Peyer's patch (tissue), 4 donors: Measurements from ENCODE around the gene TST. TPM values are rescaled to one million over a fixed set of nuclear protein-coding genes. Genes with fewer than 3 reads are reported as not detected.

Experiments used
- DNase-seq, 3 donors: peaks; one replicate each; pipeline ENCODE4 v3.0.0-alpha.2; 2017 to 2019
- H3K27ac ChIP-seq, 4 donors: fragments of 200-600 bp; sonication (generic); one replicate each; pipeline ENCODE4 v1.5.1; 2016 to 2019
- H3K27me3 ChIP-seq, 2 donors: fragments of 200-600 bp; sonication (generic); one replicate each; pipeline ENCODE4 v1.5.1; 2019
- H3K36me3 ChIP-seq, 3 donors: fragments of 200-600 bp; sonication (generic); one replicate each; pipeline ENCODE4 v1.5.1; 2016 to 2019
- H3K4me1 ChIP-seq, 4 donors: fragments of 200-600 bp; sonication (generic); one replicate each; pipeline ENCODE4 v1.5.1; 2016 to 2019
- H3K4me3 ChIP-seq, 4 donors: fragments of 200-600 bp; sonication (generic); 1 replicate in 3 of 4; 2 replicates in 1 of 4; pipeline ENCODE4 v1.5.1; 2016 to 2019; ENCODE audit warnings: mild to moderate bottlenecking in 1 of 4
- H3K9me3 ChIP-seq, 4 donors: fragments of 200-600 bp; sonication (generic); one replicate each; pipeline ENCODE4 v1.5.1; 2016 to 2019; ENCODE audit warnings: mild to moderate bottlenecking in 1 of 4
- CTCF ChIP-seq, 6 experiments: fragments of 450-650 bp in 4 of 6; fragments of 200-600 bp in 2 of 6; sonication (generic) in 1 of 6; IDR thresholded peaks; one replicate each; pipeline ENCODE4 v1.5.1; 2017 to 2019; ENCODE audit warnings: antibody characterized with exemption in 6 of 6, mild to moderate bottlenecking in 3 of 6, moderate library complexity in 1 of 6
- POLR2A ChIP-seq, 2 donors: fragments of 450-650 bp; IDR thresholded peaks; one replicate each; pipeline ENCODE4 v1.5.1; 2017; ENCODE audit warnings: antibody characterized with exemption in 2 of 2, mild to moderate bottlenecking in 2 of 2, moderate library complexity in 2 of 2
- small RNA-seq, 2 donors: library from RNA; depleted of rRNA; stranded (forward); fragments of <200 nt; gene quantifications; one replicate each; pipeline ENCODE3, GENCODE V24; 2016
- total RNA-seq, 4 donors: library from RNA; depleted of rRNA; stranded (reverse); fragments of >200 nt; gene quantifications; one replicate each; pipeline ENCODE4 v1.1.0, GENCODE V29; 2016

TST gene
- total RNA-seq, 4 donors from 2014 or later: 93.3 to 485 (median 249) TPM

- no peak for DNase-seq
- Histone ChIP-seq H3K27ac (no peak overlapping the region), H3K4me1 (no peaks in the 10 kb centered on the region), H3K4me3 (no peak overlapping the region), H3K9me3 (no peaks in the 10 kb centered on the region), H3K36me3 (no peaks in the 10 kb centered on the region), H3K27me3 (no peaks in the 10 kb centered on the region)
- TF ChIP-seq POLR2A (IDR thresholded peaks at IDR 0.05): no peak
- no peak for TF ChIP-seq CTCF (IDR thresholded peaks at IDR 0.05)
Observed at GRCh38 chr22:36963302-36963701, 55.9 kb downstream of the TST start.

GRCh38 chr22:36961626-36962025 lies 57.6 kb downstream of the TST start:
- Histone ChIP-seq H3K9me3 (no peaks in the 10 kb centered on the region), H3K27ac (no peak overlapping the region), H3K36me3 (no peaks in the 10 kb centered on the region), H3K4me3 (no peak overlapping the region), H3K27me3 (no peaks in the 10 kb centered on the region), H3K4me1 (no peaks in the 10 kb centered on the region)
- TF ChIP-seq CTCF (IDR thresholded peaks at IDR 0.05): no peak
- no peak for TF ChIP-seq POLR2A (IDR thresholded peaks at IDR 0.05)
- DNase-seq: no peak

Small RNA genes lying within 50 kb of the gene (small RNA-seq; reads per million reads assigned to genes)
- gene RF00019: 0 reads per million in 2 donors

Other genes starting within 250 kb of the TST start
- gene IFT27, start 243.3 kb downstream of the TST start, total RNA-seq: 10 to 100 TPM; 19.7 to 27.7 (median 22.8) TPM
- gene PVALB, start 202.4 kb downstream of the TST start, total RNA-seq: not detected
- gene NCF4, start 158.4 kb downstream of the TST start, total RNA-seq: 100 to 1,000 TPM in 1 of 4 donors, 10 to 100 TPM in 1, 1 to 10 TPM in 2; 4.4 to 175 (median 13.0) TPM
- 10 to 100 TPM in 1 of 4 donors, 1 to 10 TPM in 2, under 1 TPM in 1; 0.88 to 24.8 (median 4.3) TPM for gene CSF2RB, start 105.8 kb downstream of the TST start, total RNA-seq
- gene MPST, start 295 bp upstream of the TST start, total RNA-seq: 100 to 1,000 TPM; 128 to 498 (median 394) TPM
- 10 to 100 TPM in 3 of 4 donors, 1 to 10 TPM in 1; 9.5 to 30.5 (median 13.5) TPM for gene KCTD17, start 32.3 kb upstream of the TST start, total RNA-seq
- gene TMPRSS6, start 90.3 kb upstream of the TST start, total RNA-seq: under 1 TPM in 2 of 4 donors, not detected in 2; 0.27 to 0.88 TPM
- gene IL2RB, start 130.5 kb upstream of the TST start, total RNA-seq: 1 to 10 TPM; 1.5 to 7.0 (median 5.0) TPM
- gene C1QTNF6, start 168.8 kb upstream of the TST start, total RNA-seq: 1 to 10 TPM; 3.9 to 9.4 (median 5.9) TPM
- not detected for gene SSTR3, start 193.0 kb upstream of the TST start, total RNA-seq
- 100 to 1,000 TPM in 1 of 4 donors, 10 to 100 TPM in 3; 10.0 to 124 (median 20.6) TPM for gene RAC2, start 224.8 kb upstream of the TST start, total RNA-seq